Fibroblast of the conjunctiva (primary cell): Measurements from ENCODE around the gene FAU.
A peak's percentile ranks its signal among the peaks of the same experiment; 100 is the strongest.
"Not testable (repeated sequence)": the region's sequence is repeated elsewhere in the genome, so short reads cannot be mapped to it uniquely, and the experiment has no call there.

Experiments used
- DNase-seq: peaks from one replicate; pipeline ENCODE4 v3.0.0-alpha.2; 2010; ENCODE audit warnings: low read depth

Gene FAU

DNA sequence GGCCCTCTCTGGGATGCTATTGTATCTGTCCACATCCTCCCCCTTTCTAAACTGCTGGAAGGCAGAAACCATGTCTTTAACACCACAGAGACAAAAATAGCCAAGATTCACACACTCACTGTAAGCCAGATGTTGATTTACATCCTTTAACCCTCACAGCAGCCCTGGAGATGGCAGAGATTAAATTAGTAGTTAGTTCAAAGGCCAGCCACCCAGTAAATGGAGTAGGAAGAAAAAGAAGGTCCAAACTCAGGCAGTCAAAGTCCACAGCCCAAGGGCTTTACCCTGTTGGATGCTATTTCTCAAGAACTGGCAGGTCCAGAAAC, 2.3 kb downstream of the FAU start:
- DNase-seq, result no peak

DNA sequence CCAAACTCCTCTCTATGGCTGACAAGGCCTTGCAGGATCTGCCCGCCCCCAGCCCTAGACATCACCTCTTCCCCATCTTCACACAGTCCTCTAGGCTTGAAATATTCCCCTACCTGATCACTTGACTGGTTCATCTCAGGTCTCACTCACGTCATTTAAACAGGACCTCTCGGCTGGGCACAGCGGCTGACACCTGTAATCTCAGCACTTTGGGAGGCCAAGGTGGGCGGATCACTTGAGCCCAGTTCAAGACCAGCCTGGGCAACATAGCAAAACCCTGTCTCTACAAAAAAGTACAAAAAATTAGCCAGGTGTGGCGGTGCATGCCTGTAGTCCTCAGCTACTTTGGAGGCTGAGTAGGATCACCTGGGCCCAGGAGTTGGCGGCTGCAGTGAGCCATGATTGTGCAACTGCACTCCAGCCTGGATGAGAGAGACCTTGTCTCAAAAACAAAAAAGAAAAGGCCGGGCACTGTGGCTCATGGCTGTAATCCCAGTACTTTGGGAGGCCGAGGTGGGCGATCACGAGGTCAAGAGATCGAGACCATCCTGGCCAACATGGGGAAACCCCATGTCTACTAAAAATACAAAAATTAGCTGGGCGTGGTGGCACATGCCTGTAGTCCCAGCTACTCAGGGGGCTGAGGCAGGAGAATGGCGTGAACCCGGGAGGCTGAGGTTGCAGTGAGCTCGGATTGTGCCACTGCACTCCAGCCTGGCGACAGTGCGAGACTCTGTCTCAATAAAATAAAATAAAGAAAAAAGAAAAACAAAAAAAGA, 2.9 kb downstream of the FAU start:
- DNase-seq, result not testable (repeated sequence)

DNA sequence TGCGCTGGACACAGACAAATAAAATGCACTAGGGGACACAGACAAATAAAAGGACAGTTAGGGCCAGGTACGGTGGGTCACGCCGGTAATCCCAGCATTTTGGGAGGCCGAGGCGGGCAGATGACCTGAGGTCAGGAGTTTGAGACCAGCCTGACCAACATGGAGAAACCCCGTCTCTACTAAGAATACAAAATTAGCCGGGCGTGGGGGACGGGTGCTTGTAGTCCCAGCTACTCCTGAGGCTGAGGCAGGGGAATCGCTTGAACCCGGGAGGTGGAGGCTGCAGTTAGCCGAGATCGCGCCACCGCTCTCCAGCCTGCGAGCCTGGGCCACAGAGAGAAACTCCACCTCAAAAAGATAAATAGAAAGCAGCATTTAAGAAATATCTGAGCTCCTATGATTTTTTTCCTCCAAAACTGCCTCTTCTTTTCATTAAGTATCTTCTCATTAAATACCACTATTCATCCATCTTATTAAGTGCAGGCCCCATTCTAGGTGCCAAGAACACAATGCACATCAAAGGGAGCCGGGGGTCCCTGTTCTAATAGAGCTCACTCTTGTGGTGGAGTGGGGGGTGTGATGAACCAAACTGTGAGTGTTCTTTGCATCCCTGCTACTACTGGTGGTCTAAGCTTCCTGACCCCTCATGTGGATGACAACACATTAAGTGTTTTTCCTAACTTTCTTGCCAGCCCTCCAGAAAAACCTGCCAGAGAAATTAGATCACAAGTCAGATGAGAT, 3.7 kb downstream of the FAU start:
- DNase-seq, result no peak

DNA sequence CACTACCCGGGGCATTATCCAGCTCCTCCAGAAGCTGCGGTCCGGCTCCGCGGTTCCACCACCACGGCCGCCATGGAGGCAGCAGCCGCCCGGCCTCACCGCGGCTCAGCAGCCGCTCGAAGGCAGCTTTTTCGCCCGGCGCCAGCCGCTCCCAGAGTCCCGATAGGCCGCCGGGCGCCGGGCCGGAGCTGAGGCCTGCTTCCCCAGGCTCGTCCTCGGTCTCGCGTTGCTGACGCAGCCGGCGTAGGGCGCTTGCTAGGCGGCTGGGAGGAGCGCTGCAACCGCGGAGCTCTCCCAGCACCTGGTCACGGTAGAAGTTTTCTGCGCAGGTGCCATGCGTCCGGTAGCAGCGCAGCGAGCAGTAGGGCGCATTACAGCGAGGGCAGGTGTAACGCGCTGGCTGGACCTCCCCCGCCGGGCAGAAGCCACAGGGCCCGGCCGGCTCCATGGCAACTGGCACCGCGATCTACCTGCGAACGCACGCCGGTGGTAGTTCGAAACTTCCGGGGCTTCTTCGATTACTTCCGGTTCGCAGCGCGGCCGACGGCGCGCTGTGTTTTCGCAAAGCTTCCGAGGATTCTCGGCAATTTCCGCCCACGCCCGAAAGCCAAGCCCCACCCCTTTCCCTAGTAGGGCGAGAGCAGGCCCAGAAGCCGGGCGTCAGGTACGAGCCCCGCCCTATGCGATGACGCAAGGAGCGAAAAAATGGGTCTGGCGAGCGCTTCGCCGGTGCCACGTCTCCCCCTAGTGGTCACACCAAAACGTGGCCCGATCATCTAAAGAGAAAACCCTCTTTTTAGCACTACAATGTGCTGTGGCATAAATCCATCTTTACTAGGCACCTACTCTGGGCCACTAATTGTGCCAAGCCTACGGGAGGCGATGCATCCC, 4.5 kb downstream of the FAU start, which contains the start of gene ZNHIT2:
Gene ZNHIT2, minus strand, starts transcription at position 496 of the 891 bp plus-strand sequence. Its CDS starts 48 bp downstream, at position 448.
- peak; percentile 97 for DNase-seq

DNA sequence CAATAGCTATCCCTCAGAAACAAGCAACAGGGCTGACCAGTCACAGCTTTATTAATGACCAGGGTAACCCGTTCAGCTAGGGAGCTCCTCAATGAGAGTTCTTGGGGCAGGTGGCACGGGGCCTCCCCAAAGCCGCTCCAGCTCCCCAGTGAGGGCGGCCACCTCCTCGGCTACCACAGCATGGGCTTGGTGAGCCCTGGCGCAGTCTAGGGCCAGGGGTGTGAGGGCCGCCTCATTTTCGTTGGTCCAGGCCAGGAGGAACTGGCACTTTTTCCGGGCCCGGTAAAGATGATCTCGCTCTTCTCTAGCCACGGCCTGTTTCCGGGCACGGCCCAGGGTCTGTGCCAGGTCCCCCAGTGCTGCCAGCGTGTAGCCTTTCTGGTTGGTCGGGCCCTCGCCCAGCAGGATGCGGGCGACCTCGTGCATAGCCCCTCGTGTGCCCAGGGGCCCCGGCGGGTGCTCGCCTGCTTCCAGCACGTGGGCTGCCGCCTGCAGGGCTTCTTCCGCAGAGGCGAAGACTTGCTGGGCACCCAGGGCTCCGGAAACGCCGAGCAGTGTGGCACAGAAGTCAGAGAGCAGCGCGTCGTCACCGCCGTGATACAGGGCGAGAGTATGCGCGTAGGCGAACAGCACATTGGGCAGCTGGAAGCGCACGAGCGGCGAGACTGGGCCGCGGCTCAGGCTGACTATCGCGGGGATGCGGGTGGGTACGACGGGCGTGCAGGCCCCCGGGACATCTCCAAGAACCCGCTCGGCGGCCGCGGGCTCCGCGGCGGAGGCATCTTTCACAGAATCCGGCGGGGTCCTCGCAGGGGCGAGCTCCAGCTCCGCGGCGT, 5.3 kb downstream of the FAU start:
- no peak for DNase-seq

DNA sequence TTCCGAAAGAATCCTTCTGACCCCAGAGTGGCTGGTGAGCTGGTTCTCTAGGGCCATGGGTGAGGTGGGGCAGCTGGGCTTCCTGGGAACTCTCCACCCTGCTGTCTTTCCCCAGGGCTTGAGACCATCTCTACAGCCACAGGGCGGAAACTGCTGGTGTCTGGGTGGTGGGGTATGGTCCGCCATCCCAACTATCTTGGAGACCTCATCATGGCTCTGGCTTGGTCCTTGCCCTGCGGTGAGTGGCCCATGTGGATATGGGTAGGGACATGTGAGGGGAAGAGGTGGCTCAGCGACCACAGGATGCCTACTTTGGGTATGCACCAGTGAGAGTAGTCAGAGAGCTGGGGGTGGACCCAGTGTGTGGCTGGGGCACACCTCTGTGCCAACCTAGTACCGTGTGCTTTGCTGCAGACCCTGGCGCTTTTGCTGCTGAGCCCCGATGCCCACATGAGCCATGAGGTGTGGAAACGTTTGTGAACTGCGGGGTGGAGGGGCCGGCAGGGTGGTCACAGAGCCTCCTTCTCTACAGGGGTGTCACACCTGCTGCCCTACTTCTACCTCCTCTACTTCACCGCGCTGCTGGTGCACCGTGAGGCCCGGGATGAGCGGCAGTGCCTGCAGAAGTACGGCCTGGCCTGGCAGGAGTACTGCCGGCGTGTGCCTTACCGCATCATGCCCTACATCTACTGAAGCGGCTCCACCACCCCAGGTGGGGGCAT, 6.4 kb downstream of the FAU start:
- no peak for DNase-seq

DNA sequence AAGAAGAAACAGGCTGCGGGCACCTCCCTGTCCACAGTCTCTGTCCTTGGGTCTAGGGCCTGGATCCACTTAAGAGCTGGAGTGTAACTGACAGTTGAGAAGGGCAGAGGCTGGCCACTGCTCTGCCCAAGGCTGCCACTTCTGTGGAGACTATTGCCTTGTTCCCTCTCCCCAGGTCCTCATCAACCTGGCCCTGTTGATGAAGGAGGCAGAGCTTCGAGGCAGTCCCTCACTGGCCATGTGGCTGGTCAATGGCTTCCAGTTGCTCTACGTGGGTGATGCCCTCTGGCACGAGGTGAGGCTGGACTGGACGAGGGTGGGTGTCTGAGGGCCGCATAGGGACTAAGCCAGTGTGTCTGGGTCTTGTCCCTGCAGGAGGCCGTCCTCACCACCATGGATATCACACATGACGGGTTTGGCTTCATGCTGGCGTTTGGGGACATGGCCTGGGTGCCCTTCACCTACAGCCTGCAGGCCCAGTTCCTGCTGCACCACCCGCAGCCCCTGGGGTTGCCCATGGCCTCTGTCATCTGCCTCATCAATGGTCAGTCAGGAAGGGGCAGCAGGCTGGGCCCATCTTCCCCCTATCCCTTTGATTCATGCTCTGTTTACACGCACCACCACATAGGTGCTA, 7.3 kb downstream of the FAU start:
- no peak for DNase-seq

DNA sequence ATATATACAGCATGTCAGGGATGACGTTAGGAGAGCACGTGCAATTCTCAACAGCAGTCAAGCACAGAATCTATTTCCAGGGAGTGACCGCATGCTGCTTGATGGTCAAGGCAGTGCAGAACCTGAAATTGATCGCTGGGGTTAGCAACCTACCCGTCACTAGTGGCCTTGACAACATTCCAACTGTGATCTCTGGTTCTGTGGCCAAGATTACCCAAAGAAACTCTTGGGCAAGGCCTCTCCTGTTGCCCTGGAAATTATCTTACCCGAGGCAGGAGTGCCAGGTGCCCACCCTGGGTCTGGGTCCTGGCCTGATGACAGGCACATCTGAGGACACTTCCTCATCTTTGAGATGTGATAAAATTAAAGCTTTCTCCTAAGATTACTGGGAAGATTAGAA, 8.1 kb downstream of the FAU start:
- no peak for DNase-seq

DNA sequence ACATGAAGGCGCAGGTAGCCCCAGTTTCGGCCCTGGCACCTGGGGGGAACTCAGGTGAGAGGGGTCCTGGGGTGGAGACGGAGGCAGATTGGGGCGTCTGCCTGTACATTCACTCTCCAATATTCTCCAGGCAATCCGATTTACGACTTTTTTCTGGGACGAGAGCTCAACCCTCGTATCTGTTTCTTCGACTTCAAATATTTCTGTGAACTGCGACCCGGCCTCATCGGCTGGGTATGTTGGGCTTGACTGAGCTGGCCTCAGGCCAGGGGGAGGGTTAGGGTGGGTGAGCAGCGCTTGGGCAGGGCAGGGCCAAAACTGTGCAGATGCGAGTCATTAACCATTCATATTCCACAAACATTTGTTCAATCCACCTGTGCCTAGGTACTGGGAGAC, 8.6 kb downstream of the FAU start:
- no peak for DNase-seq

DNA sequence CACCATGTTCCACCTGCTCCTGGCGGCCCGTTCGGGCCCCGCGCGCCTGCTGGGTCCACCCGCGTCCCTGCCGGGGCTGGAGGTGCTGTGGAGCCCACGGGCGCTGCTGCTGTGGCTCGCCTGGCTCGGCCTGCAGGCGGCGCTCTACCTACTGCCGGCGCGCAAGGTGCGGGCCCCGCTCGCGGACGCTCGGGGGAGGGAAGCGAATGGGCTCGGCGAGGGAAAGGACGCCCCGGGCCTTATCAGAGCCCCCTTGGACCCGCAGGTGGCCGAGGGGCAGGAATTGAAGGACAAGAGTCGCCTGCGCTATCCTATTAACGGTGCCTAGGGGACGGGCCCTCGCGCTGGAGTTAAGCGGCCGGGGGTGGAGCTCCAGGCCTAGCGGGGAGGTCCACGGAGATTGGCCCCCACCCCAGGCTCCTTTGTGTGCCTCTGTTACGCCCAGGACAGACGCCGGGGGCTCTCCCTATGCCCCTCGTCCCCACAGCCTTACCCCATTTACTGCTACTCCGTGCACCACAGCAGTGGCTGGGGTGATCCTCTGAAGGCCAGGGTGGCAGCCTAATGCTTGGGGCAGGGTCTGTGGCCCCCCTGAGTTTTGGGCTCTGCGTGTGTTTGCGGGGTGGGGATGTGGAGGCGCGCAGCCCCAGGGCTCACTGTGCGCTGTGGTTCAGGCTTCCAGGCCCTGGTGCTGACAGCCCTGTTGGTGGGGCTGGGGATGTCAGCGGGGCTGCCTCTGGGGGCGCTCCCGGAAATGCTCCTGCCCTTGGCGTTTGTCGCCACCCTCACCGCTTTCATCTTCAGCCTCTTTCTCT, 9.2 kb downstream of the FAU start:
- DNase-seq, result no peak

DNA sequence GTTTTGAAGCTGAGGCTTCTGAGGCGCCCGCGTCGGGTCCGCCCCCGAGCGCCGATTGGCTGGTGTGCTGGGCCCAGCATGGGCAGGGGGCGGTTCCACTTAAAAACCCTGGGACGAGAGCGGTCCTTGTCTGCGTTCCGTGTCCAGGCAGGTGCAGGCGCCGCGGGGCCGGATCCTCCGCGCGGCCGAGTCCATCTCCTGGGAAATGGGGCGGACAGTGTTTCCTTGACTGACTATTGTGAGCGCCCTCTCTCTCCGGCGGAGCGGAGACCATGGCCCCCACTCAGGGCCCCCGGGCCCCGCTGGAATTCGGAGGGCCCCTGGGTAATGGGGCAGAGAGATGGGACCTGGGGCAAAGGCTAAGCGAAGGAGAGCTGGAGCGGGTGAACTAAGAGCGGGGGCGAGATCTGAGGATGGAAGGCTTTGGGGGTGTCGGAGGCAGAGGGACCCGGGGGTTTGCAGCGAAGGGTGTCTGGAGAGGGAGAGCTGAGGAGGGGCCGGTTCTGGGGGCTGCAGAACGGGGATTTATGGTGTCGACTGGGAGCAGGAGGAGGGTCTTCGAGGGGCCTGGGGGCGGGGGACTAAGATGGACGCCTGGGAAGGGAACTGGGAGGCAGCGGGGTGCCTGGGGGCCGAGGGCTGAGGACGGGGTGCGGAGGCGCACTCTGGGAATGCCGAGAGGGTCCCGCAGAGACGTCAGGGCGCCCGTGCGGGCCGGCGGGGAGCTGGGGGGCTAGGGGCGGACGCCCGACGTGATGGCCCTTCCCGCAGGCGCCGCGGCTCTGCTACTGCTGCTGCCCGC, 10.0 kb downstream of the FAU start, which contains the start of gene TM7SF2:
Gene TM7SF2, plus strand, starts transcription at position 129 of the 802 bp plus-strand sequence. Its CDS starts 144 bp downstream, at position 273.
- peak; percentile 83 for DNase-seq

DNA sequence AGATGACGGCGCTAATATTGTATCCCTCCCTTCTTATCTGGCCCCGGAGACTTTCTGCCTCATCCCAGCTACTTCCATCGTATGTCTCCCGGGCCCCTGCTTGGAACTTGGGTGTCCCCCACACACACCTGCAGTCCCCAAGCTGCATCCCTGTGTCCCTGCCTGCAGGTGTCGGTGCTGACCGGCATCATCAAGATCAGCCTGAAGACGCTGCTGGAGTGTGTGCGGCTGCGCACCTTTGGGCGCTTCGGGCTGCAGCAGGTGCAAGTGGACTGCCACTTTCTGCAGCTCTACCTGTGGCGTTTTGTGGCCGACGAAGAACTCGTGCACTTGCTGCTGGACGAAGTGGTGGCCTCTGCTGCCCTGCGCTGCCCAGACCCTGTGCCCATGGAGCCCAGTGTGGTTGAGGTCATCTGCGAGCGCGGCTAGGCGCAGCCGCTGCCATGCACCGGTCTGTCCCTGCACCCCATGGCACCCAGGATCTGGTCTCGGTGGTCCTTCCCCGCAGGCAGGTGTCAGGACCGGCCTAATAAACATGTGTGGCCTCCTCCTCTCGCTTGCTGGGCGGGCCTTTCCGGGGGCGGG, 10.7 kb downstream of the FAU start:
- no peak for DNase-seq

DNA sequence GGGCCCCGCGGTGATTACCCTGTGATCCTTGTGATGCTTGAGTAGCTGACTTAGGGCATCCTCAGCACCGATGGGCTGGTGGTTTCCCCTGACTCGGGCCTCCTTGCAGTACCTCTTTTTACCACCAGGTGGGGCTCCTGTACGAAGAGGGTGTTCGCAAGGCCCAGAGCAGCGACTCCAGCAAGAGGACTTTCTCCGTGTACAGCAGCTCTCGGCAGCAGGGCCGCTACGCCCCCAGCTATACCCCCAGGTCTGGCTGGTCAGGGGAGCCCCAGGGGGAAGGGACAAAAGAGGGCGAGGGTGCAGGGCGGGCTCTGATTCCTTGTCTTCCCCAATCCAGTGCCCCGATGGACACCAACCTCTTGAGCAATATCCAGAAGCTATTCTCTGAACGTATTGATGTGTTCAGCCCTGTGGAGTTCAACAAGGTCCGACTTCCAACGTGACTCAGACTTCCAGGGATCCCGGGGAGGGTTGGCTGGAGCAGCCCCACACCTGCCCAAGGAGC, 11.5 kb downstream of the FAU start:
- DNase-seq, result peak; percentile 56

DNA sequence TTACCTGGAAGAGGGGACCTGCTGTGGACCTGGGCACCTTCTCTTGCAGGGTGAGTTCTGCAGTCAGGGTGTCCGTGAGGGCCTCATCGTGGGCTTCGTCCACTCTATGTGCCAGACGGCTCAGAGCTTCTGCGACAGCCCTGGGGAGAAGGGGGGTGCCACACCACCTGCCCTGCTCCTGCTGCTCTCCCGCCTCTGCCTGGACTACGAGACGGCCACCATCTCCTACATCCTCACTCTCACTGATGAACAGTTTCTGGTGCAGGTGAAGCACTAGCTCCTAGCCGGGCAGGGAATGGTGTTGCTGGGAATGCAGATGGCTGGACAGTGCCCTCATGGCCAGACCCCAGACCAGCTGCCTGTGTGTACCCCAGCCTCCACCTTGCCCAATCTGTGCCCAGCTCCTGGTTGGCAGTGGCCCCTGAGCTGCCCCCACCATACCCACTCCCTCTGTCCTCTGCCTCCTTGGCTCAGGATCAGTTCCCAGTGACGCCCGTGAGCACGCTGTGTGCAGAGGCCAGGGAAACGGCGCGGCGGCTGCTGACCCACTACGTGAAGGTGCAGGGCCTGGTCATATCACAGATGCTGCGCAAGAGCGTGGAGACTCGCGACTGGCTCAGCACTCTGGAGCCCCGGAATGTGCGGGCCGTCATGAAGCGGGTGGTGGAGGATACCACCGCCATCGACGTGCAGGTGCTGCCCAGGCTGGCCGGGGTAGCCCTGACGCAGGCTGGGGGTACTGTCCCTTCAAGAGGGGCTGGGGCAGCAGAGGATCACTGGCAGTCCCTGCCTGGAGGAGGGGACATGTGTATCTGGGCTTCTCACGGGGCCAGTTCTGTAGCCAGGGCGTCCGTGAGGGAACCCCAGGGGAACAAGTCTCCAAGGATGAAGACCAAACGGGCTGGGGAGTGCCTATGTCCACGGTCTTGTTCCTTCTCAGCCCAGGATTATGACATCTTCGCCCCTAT, 12.4 kb downstream of the FAU start:
- DNase-seq, result no peak

DNA sequence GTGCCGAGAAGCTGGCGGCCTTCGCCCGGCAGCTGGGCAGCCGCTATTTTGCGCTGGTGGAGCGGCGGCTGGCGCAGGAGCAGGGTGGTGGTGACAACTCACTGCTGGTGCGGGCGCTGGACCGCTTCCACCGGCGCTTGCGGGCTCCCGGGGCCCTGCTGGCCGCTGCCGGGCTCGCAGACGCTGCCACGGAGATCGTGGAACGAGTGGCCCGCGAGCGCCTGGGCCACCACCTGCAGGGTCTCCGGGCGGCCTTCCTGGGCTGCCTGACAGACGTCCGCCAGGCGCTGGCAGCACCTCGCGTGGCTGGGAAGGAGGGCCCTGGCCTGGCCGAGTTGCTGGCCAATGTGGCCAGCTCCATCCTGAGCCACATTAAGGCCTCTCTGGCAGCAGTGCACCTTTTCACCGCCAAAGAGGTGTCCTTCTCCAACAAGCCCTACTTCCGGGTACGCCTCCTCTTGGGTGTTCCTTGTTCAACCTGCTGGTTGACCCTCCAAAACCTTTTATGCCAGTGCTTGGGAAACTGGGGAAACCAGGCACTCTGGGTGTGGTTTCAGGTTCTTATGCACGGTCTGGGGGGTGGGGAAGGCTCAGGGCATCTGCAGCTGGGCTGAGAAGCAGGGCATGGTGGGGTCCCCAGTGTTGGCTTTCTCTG, 13.3 kb downstream of the FAU start:
- no peak for DNase-seq

DNA sequence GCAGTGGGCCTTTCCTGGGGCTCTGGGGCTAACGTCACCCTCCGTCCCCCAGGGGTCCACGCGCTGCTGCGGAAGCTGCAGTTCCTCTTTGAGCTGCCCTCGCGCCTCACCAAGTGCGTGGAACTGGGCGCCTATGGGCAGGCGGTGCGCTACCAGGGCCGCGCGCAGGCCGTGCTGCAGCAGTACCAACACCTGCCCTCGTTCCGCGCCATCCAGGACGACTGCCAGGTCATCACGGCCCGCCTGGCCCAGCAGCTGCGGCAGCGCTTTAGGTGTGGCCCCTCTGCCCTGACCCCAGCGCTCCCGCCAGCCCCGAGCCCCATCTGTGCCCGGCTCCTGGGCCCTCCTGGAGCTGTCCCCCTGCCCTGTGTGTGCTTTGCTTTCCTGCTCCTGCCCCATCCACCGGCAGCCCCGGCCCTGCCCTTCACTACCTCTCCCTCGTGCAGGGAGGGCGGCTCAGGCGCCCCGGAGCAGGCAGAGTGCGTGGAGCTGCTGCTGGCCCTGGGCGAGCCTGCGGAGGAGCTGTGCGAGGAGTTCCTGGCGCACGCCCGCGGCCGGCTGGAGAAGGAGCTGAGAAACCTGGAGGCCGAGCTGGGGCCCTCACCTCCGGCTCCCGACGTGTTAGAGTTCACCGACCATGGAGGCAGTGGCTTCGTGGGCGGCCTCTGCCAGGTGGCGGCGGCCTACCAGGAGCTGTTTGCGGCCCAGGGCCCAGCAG, 14.0 kb downstream of the FAU start:
- DNase-seq, result no peak
